GM23338 (cell line): ENCODE measurements around the gene PRR23A. TPM values are rescaled to one million over a fixed set of nuclear protein-coding genes. Genes with fewer than 3 reads are reported as not detected.

Source experiments
- ATAC-seq: fragments of 200-7000 bp; cut with Tn5 transposase; 3 replicates; pipeline ENCODE4 v1.9.1; 2020
- DNase-seq: peaks from one replicate; pipeline ENCODE4 v3.0.0-alpha.2; 2015; ENCODE audit warnings: low spot score
- H2AFZ ChIP-seq: fragments of 200-600 bp; sonication (generic); 2 replicates; pipeline ENCODE4 v1.8.0; 2016; ENCODE audit warnings: antibody characterized with exemption, mild to moderate bottlenecking, moderate library complexity
- H3F3A ChIP-seq: fragments of 200-600 bp; sonication (generic); replicated peaks from 2 replicates; pipeline ENCODE4 v1.8.0; 2017; ENCODE audit warnings: antibody characterized with exemption, mixed run types, low read depth
- H3K27ac ChIP-seq: fragments of 200-600 bp; sonication (generic); 2 replicates; pipeline ENCODE4 v1.6.1; 2016; ENCODE audit warnings: low read depth
- H3K27me3 ChIP-seq: fragments of 200-600 bp; sonication (generic); 2 replicates; pipeline ENCODE4 v1.8.0; 2016; ENCODE audit warnings: mild to moderate bottlenecking, mixed run types, moderate library complexity; ENCODE audit not compliant: insufficient read depth
- H3K36me3 ChIP-seq: fragments of 200-600 bp; sonication (generic); 2 replicates; pipeline ENCODE4 v1.8.0; 2016; ENCODE audit warnings: mild to moderate bottlenecking; ENCODE audit not compliant: insufficient read depth
- H3K4me1 ChIP-seq: fragments of 200-600 bp; sonication (generic); 2 replicates; pipeline ENCODE4 v1.8.0; 2016; ENCODE audit warnings: mild to moderate bottlenecking, moderate library complexity; ENCODE audit not compliant: insufficient read depth
- H3K4me2 ChIP-seq: fragments of 200-600 bp; sonication (generic); 2 replicates; pipeline ENCODE4 v1.7.1; 2017; ENCODE audit warnings: mixed run types
- H3K4me3 ChIP-seq: fragments of 200-600 bp; sonication (generic); 2 replicates; pipeline ENCODE4 v1.6.1; 2016; ENCODE audit warnings: mixed run types
- H3K79me2 ChIP-seq: fragments of 200-600 bp; sonication (generic); replicated peaks from 2 replicates; pipeline ENCODE4 v1.8.0; 2017; ENCODE audit warnings: mild to moderate bottlenecking; ENCODE audit not compliant: insufficient read depth
- H3K9me2 ChIP-seq: fragments of 200-600 bp; sonication (generic); 2 replicates; pipeline ENCODE4 v1.8.0; 2017; ENCODE audit not compliant: insufficient read depth
- H4K20me1 ChIP-seq: fragments of 200-600 bp; sonication (generic); replicated peaks from 2 replicates; pipeline ENCODE4 v1.8.0; 2017; ENCODE audit warnings: mild to moderate bottlenecking; ENCODE audit not compliant: insufficient read depth
- H3K27ac Mint-ChIP-seq: 2 replicates; pipeline ENCODE4 v1.8.0; 2020; ENCODE audit warnings: inconsistent platforms, mild to moderate bottlenecking, moderate library complexity, mixed read lengths
- H3K27me3 Mint-ChIP-seq: 3 replicates; pipeline ENCODE4 v1.8.0; 2022; ENCODE audit warnings: low read depth, mild to moderate bottlenecking, moderate library complexity, mixed read lengths, inconsistent platforms; ENCODE audit not compliant: insufficient read depth, poor library complexity
- H3K36me3 Mint-ChIP-seq: 3 replicates; pipeline ENCODE4 v1.8.0; 2021; ENCODE audit warnings: low read depth, mild to moderate bottlenecking, inconsistent platforms, moderate library complexity, mixed read lengths
- H3K4me1 Mint-ChIP-seq: 3 replicates; pipeline ENCODE4 v1.8.0; 2020; ENCODE audit warnings: mild to moderate bottlenecking, inconsistent platforms, mixed read lengths
- H3K4me3 Mint-ChIP-seq: 3 replicates; pipeline ENCODE4 v1.8.0; 2021; ENCODE audit warnings: moderate library complexity, mild to moderate bottlenecking, inconsistent platforms, mixed read lengths
- H3K9me3 Mint-ChIP-seq: 3 replicates; pipeline ENCODE4 v1.8.0; 2020; ENCODE audit warnings: moderate library complexity, mild to moderate bottlenecking, inconsistent platforms, mixed read lengths
- EZH2 ChIP-seq: fragments of 200-600 bp; sonication (generic); IDR thresholded peaks from one replicate; pipeline ENCODE4 v1.8.0; 2017; ENCODE audit warnings: antibody characterized with exemption, mild to moderate bottlenecking, low read depth; ENCODE audit not compliant: unreplicated experiment
- NANOG ChIP-seq: IDR thresholded peaks from 2 replicates; pipeline ENCODE4 v1.6.1; 2016; ENCODE audit warnings: antibody characterized with exemption, borderline replicate concordance
- POLR2AphosphoS5 ChIP-seq: IDR thresholded peaks from 2 replicates; pipeline ENCODE4 v1.6.1; 2016; ENCODE audit warnings: antibody characterized with exemption, low read depth
- STAT1 ChIP-seq: IDR thresholded peaks from one replicate; pipeline ENCODE4 v1.6.1; 2016; ENCODE audit warnings: antibody characterized with exemption; ENCODE audit not compliant: unreplicated experiment
- ZNF331 ChIP-seq: fragments of 250-450 bp; sonication (Bioruptor Pico); IDR thresholded peaks from 2 replicates; pipeline ENCODE4 v1.5.0; 2020; ENCODE audit warnings: low read depth, mild to moderate bottlenecking, moderate library complexity
- polyA plus RNA-seq: library from polyadenylated mRNA; unstranded; fragments of >200 nt; fragmentation: Nextera tagmentation; extraction: Ambion mirVana; gene quantifications from 2 replicates; pipeline ENCODE4 v1.2.1, GENCODE V29; 2016
- total RNA-seq: library from RNA; depleted of rRNA; stranded (reverse); fragments of >200 nt; shearing (Covaris generic); gene quantifications from 2 replicates; pipeline ENCODE4 v1.2.3, GENCODE V29; 2014
- TF ChIP-seq, protein P1 (sequence below): fragments of 250-450 bp; sonication (Bioruptor Pico); IDR thresholded peaks from 2 replicates; pipeline ENCODE4 v1.5.0; 2020; ENCODE audit warnings: mild to moderate bottlenecking, moderate library complexity
- TF ChIP-seq, protein P2 (sequence below), 2 experiments: fragments of 200-600 bp in 1 of 2; sonication (generic) in 1 of 2; conservative IDR thresholded peaks; 2 replicates each; pipeline versions ENCODE4 v1.5.1 to v1.6.1; 2016 to 2017; ENCODE audit warnings: antibody characterized with exemption in 2 of 2, low read depth in 2 of 2, mild to moderate bottlenecking in 2 of 2, moderate library complexity in 1 of 2
- TF ChIP-seq, protein P3 (sequence below): IDR thresholded peaks from one replicate; pipeline ENCODE4 v1.6.1; 2018; ENCODE audit warnings: antibody characterized with exemption; ENCODE audit not compliant: unreplicated experiment

The PRR23A gene
- total and polyA plus RNA-seq, 2 experiments from 2014 or later = not detected

DNA sequence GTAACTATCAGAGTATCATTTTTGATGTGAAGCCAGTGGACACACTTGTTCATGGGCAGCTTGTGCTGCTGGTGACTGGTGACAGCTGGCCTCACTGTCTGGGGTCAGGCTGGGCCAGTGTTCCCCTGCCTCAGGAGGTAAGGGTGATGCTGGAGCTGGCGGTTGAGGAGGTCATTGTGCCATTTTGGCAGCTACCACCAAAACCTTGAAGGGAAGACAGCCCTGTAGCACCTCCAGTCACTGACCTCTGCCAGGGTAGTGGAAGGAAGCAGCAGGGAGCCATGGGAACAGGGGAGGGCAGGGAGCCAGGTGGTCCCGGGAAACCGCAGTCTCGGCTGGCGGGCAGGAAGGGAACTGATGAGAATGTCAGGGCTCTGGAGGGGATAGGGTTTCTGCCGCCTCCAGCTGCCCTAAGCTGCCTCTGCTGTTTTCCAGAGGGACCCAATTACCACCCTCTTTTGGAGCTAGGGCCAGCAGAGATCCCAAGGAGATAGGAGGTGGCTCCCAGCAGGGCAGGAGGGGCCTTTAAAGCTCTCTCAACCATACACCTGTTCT lies 34.2 kb downstream of the PRR23A start (continued):
- TF ChIP-seq, protein P1, sequence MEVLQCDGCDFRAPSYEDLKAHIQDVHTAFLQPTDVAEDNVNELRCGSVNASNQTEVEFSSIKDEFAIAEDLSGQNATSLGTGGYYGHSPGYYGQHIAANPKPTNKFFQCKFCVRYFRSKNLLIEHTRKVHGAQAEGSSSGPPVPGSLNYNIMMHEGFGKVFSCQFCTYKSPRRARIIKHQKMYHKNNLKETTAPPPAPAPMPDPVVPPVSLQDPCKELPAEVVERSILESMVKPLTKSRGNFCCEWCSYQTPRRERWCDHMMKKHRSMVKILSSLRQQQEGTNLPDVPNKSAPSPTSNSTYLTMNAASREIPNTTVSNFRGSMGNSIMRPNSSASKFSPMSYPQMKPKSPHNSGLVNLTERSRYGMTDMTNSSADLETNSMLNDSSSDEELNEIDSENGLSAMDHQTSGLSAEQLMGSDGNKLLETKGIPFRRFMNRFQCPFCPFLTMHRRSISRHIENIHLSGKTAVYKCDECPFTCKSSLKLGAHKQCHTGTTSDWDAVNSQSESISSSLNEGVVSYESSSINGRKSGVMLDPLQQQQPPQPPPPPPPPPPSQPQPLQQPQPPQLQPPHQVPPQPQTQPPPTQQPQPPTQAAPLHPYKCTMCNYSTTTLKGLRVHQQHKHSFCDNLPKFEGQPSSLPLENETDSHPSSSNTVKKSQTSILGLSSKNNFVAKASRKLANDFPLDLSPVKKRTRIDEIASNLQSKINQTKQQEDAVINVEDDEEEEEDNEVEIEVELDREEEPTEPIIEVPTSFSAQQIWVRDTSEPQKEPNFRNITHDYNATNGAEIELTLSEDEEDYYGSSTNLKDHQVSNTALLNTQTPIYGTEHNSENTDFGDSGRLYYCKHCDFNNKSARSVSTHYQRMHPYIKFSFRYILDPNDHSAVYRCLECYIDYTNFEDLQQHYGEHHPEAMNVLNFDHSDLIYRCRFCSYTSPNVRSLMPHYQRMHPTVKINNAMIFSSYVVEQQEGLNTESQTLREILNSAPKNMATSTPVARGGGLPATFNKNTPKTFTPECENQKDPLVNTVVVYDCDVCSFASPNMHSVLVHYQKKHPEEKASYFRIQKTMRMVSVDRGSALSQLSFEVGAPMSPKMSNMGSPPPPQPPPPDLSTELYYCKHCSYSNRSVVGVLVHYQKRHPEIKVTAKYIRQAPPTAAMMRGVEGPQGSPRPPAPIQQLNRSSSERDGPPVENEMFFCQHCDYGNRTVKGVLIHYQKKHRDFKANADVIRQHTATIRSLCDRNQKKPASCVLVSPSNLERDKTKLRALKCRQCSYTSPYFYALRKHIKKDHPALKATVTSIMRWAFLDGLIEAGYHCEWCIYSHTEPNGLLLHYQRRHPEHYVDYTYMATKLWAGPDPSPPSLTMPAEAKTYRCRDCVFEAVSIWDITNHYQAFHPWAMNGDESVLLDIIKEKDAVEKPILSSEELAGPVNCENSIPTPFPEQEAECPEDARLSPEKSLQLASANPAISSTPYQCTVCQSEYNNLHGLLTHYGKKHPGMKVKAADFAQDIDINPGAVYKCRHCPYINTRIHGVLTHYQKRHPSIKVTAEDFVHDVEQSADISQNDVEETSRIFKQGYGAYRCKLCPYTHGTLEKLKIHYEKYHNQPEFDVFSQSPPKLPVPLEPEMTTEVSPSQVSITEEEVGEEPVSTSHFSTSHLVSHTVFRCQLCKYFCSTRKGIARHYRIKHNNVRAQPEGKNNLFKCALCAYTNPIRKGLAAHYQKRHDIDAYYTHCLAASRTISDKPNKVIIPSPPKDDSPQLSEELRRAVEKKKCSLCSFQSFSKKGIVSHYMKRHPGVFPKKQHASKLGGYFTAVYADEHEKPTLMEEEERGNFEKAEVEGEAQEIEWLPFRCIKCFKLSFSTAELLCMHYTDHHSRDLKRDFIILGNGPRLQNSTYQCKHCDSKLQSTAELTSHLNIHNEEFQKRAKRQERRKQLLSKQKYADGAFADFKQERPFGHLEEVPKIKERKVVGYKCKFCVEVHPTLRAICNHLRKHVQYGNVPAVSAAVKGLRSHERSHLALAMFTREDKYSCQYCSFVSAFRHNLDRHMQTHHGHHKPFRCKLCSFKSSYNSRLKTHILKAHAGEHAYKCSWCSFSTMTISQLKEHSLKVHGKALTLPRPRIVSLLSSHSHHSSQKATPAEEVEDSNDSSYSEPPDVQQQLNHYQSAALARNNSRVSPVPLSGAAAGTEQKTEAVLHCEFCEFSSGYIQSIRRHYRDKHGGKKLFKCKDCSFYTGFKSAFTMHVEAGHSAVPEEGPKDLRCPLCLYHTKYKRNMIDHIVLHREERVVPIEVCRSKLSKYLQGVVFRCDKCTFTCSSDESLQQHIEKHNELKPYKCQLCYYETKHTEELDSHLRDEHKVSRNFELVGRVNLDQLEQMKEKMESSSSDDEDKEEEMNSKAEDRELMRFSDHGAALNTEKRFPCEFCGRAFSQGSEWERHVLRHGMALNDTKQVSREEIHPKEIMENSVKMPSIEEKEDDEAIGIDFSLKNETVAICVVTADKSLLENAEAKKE (CRISPR knock-in tag) = no peak
- TF ChIP-seq, protein P2, sequence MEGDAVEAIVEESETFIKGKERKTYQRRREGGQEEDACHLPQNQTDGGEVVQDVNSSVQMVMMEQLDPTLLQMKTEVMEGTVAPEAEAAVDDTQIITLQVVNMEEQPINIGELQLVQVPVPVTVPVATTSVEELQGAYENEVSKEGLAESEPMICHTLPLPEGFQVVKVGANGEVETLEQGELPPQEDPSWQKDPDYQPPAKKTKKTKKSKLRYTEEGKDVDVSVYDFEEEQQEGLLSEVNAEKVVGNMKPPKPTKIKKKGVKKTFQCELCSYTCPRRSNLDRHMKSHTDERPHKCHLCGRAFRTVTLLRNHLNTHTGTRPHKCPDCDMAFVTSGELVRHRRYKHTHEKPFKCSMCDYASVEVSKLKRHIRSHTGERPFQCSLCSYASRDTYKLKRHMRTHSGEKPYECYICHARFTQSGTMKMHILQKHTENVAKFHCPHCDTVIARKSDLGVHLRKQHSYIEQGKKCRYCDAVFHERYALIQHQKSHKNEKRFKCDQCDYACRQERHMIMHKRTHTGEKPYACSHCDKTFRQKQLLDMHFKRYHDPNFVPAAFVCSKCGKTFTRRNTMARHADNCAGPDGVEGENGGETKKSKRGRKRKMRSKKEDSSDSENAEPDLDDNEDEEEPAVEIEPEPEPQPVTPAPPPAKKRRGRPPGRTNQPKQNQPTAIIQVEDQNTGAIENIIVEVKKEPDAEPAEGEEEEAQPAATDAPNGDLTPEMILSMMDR (conservative IDR thresholded peaks at IDR 0.05; ENCODE audit: low read depth in 2 of 2) = no peak
- TF ChIP-seq EZH2 (no peak), NANOG (no peak)

DNA sequence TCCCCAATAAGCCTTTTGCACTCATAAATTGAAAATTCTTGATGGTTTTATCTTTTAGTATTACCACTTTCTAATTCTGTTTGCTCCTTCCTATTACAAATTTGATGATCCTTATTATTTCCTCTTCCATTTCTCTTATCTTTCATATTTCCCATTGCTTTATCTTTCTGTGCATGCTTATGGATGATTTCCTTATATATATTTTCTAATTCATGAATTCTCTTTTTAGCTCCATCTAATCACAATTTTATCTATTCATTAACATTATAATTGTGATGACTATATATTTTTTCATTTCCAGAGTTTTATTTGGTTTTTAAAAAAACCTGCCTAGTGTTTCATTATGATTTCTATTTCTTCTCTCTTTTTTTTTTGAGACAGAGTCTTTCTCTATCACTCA lies 41.1 kb downstream of the PRR23A start:
- Histone ChIP-seq H4K20me1 (no peaks in the 10 kb centered on the region), H2AFZ (no peak overlapping the region), H3F3A (no peaks in the 10 kb centered on the region), H3K4me3 (no peak overlapping the region), H3K27me3 (peaks cover 8% of the 10 kb centered on the region), H3K4me1 (no peaks in the 10 kb centered on the region), H3K9me2 (no peaks in the 10 kb centered on the region), H3K4me2 (no peak overlapping the region), H3K36me3 (no peaks in the 10 kb centered on the region), H3K27ac (no peak overlapping the region), H3K79me2 (no peaks in the 10 kb centered on the region)
- Mint-ChIP-seq H3K4me3 (no peak overlapping the region), H3K27ac (no peak overlapping the region), H3K27me3 (peaks cover 15% of the 10 kb centered on the region), H3K4me1 (peaks cover 2% of the 10 kb centered on the region; the same call in 2 of the 3 replicates), H3K9me3 (peaks cover 21% of the 10 kb centered on the region), H3K36me3 (peaks cover 9% of the 10 kb centered on the region)
- DNase-seq (no peak), ATAC-seq (no peak)
- TF ChIP-seq ZNF331 (CRISPR knock-in tag) (no peak), POLR2AphosphoS5 (no peak), NANOG (no peak), STAT1 (no peak)
- TF ChIP-seq, protein P3, sequence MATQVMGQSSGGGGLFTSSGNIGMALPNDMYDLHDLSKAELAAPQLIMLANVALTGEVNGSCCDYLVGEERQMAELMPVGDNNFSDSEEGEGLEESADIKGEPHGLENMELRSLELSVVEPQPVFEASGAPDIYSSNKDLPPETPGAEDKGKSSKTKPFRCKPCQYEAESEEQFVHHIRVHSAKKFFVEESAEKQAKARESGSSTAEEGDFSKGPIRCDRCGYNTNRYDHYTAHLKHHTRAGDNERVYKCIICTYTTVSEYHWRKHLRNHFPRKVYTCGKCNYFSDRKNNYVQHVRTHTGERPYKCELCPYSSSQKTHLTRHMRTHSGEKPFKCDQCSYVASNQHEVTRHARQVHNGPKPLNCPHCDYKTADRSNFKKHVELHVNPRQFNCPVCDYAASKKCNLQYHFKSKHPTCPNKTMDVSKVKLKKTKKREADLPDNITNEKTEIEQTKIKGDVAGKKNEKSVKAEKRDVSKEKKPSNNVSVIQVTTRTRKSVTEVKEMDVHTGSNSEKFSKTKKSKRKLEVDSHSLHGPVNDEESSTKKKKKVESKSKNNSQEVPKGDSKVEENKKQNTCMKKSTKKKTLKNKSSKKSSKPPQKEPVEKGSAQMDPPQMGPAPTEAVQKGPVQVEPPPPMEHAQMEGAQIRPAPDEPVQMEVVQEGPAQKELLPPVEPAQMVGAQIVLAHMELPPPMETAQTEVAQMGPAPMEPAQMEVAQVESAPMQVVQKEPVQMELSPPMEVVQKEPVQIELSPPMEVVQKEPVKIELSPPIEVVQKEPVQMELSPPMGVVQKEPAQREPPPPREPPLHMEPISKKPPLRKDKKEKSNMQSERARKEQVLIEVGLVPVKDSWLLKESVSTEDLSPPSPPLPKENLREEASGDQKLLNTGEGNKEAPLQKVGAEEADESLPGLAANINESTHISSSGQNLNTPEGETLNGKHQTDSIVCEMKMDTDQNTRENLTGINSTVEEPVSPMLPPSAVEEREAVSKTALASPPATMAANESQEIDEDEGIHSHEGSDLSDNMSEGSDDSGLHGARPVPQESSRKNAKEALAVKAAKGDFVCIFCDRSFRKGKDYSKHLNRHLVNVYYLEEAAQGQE = no peak
